GM12801 (cell line): ENCODE data around the gene SPG11.

Experiments used
- CTCF ChIP-seq: IDR thresholded peaks from one replicate; pipeline ENCODE4 v1.5.1; 2011; ENCODE audit warnings: control low read depth; ENCODE audit not compliant: insufficient read length; ENCODE audit errors: extremely low read depth

SPG11 gene

GRCh38 chr15:44536302-44536961 is 127.0 kb downstream of the SPG11 start:
- TF ChIP-seq CTCF = no peak

GRCh38 chr15:44535523-44536301 is 127.8 kb downstream of the SPG11 start:
- no peak for TF ChIP-seq CTCF

- TF ChIP-seq CTCF = no peak
Observed at GRCh38 chr15:44535092-44535491, 128.4 kb downstream of the SPG11 start.

GRCh38 chr15:44532689-44533088 is 130.8 kb downstream of the SPG11 start:
- no peak for TF ChIP-seq CTCF

- no peak for TF ChIP-seq CTCF
Observed at GRCh38 chr15:44530653-44531052, 132.8 kb downstream of the SPG11 start.

GRCh38 chr15:44529864-44530604 is 133.4 kb downstream of the SPG11 start:
- TF ChIP-seq CTCF = no peak

- no peak for TF ChIP-seq CTCF
Observed at GRCh38 chr15:44527241-44527640, 136.2 kb downstream of the SPG11 start.
